HG03565 (cell line): ENCODE measurements around the gene TICRR.
"Not testable (repeated sequence)": the region's sequence is repeated elsewhere in the genome, so short reads cannot be mapped to it uniquely, and the experiment has no call there.

Experiments
- ATAC-seq: cut with Tn5 transposase; IDR thresholded peaks from one replicate; pipeline ENCODE4 v1.9.1; 2021; ENCODE audit warnings: mild to moderate bottlenecking, moderate library complexity; ENCODE audit not compliant: unreplicated experiment

Gene TICRR

DNA sequence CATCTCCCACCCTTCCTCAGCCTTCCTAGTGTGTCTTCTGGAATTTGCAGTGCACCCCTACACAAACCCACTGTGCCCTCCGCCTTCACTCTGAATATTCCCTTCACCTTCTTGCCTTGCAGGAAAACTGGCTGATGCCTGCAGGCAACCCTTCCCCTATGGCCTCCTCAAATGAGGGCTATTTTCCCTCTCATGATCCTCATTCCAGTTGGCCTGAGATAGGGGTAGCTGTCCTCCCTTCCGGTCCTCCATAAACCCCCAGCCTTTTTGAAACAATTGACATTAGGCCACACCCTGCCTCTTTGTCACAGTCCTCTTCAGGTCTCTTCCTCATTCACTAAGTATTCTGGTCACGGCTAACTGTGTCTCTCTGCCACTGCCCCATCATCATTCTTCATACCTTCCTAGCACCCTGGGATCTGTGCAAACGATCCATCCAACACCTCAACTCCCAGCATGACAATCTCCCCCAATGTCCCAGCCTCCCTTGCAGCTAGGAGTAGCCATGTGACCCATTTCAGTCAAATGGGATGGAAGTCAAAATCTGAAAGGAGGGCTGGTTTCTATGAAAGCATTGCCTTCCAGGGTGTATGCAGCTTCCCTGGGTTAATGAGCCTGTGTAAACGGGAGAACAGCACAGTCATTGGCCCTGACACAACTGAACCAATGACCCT lies 8.5 kb upstream of the TICRR start:
- no peak for ATAC-seq

DNA sequence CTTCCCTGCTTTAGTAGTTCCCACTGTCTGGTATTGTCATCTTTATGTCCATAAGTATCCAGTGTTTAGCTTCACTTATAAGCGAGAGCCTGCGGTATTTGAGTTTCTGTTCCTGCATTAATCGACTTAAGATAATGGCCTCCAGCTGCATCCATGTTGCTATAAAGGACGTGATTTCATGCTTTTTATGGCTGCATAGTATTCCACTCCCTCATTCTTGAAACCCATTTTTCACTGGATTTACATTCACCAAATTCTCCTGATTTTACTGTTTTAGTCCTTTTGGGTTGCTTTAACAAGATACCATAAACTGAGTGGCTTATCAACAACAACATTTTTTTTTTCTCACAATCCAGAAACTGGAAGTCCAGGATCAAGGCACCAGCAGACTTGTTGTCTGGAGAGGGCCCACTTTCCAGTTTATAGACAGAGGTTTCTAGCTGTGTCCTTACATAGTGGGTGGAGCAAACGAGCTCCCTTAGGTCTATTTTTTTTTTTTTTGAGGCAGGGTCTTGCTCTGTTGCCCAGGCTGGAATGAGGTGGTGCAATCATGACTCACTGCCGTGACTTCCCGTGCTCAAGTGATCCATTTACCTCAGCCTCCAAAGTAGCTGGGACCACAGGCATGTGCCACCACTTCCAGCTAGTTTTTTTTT lies 6.1 kb upstream of the TICRR start:
- no peak for ATAC-seq

DNA sequence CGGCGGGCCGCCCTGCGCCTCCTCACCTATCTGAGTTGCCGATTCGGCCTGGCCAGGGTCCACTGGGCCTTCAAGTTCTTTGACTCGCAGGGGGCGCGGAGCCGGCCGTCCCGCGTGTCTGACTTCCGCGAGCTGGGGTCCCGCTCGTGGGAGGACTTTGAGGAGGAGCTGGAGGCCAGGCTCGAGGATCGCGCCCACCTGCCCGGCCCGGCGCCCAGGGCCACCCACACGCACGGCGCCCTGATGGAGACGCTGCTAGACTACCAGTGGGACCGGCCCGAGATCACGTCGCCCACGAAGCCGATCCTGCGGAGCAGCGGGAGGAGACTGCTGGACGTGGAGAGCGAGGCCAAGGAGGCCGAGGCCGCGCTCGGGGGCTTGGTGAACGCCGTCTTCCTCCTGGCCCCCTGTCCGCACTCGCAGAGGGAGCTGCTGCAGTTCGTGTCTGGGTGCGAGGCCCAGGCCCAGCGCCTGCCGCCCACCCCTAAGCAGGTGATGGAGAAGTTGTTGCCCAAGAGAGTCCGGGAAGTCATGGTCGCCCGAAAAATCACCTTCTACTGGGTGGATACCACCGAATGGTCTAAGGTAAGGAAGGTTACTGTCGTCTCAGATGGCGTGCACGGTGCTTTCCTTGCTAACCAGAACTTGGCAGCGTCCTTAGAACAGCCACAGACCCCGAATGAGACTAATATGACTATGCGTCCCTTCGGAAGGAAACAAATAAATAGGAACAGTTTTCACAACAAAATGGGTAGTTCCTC lies 567 bp downstream of the TICRR start:
- ATAC-seq = peak; percentile 5

DNA sequence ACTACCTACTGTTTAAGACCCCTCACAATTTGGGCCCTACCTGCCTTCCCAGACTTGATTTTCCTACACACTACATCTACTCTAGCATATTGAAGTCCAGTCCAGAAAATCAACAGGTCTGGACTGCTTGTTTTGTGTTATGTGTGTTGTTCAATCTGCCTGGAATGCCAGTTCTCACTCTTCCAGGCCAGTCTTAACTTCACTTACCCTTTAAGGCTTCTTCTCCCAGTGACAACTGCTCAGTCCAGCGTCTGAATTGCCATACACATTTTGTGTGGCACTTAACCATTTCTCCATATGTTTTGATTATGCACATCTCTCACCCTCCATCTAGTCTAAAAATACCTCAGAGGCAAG lies 1.1 kb downstream of the TICRR start:
- ATAC-seq = no peak

DNA sequence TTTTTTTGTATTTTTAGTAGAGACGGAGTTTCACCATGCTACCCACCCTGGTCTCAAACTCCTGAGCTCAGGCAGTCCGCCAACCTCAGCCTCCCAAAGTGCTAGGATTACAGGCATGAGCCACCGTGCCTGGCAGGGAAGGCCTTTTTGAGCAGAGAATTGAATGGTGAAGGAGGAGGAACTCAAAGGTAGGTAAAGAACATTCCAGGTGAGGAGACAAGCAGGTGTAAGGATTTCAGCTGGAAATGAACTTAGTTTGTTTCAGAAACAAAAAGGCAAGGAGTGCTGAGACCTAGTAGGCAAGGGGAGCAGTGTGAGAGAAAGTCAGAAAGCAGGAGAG lies 2.5 kb downstream of the TICRR start:
- no peak for ATAC-seq

DNA sequence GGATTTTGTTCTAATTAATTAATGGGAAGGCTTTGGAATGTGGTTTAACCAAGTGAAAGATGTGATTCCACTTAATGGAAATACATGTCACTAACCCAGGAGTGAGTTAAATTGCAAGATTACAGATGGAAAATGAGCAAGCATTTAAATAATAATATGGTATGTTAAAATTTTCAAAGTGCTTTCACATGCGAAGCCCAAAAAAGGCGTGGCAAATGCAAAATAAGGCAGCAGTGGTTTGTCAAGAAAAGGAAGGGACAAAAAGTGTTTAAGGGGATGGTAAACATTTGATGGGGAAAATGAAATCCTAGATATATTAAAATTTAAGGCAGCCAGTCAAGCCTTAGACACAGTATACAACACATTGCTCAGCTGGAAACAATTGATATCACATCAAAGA lies 2.9 kb downstream of the TICRR start:
- no peak for ATAC-seq

DNA sequence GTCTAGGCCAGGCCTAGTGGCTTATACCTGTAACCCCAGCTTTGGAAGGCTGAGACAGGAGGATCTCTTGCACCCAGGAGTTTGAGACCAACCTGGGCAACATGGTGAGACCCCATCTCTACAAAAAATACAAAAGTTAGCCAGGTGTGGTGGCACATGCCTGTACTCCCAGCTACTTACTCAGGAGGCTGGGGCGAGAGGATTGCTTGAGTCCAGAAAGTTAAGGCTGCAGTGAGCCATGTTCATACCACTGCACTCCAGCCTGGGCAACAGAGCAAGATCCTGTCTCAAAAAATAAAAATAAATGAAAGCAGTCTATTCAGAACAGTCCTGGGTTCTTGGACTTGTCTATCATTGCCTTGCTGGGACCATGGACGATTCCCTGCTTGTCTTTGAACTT lies 5.5 kb downstream of the TICRR start:
- not testable (repeated sequence) for ATAC-seq

DNA sequence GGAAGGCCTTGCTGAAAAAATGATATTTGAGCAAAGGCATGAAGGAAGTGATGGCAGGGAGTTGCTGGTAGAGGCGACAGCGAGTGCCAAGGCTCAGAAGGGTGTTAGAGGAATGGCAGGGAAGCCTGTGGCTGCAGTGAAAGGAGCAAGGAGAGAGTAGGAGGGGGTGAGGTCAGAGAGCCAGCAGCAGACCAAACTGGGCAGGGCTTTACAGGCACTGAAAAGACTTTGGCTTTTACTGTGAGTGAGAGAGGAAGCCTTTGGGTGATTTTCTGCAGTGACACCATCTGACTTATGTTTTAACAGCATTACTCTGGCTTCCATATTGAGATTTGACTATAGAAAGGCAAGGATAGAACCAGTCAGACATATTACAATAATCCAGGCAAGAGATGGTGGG lies 11.4 kb downstream of the TICRR start:
- ATAC-seq = no peak

DNA sequence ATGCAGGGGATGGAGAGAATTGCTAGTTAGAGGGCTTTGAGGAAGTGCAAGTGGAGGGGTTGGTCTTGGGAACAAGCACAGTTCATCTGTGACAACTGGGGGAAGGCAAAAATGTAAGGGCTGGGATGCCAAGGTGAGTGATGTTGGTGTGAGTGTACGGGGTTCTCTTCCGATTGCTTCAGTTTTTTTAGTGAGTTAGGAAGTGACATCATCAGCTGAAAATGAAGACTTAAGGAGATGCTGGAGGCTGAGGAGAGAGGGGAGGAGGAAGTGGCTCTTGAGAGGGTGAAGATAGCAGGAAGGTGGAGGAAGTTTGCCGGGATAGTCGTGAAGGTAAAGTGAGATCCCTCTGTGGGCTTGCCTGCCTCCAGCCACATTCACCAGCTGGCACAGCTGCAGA lies 12.7 kb downstream of the TICRR start:
- no peak for ATAC-seq

DNA sequence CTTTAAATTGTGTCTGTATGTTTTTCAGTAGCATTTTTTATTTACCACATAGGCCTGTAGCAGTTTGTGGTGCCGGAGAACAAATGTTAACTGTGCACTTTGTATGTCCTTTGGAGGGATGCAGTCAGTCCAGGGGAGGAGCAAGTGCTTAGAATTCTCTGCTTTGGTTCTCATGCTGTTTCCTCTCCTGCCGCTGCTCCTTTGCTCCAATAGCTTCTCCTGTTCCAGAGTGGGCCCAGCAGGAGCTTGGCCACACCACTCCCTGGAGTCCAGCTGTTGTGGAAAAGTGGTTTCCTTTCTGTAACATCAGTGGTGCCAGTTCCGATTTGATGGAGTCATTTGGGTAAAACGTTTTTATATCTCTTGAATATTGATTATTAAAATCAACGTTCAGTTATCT lies 16.6 kb downstream of the TICRR start:
- no peak for ATAC-seq

DNA sequence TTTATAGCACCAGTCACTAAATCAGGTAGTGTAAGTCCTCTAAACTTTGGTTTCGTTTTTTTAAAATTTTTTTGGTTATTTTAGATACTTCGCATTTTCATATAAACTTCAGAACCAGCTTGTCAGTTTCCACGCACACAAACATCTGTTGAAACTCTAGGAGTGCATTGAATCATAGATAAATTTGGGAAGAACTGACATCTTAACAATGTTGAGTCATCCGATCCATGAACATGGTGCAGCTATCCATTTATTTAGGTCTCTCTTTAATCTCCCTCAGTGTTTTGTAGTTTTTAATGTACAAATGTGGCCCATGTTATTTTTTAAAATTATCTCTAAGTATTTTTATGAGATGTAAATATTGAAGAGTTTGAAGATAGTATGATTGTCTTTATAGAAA lies 17.7 kb downstream of the TICRR start:
- ATAC-seq = no peak

DNA sequence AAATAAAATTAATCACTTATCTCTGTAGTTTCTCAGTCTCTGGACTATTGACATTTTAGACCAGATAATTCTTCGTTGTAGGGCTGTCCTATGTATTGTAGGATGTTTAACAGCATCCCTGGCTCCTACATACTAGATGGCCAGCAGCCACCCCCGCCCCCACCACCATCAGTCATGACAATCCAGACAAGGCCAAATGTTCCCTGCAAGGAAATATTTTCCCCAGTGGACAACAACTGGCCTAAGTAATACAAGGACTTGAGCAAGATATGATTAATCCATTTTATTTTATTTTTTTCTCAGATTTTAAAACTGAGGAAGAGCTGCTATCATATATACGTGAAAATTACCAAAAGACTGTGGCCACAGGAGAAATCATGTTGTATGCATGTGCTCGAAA lies 23.8 kb downstream of the TICRR start:
- ATAC-seq = no peak

DNA sequence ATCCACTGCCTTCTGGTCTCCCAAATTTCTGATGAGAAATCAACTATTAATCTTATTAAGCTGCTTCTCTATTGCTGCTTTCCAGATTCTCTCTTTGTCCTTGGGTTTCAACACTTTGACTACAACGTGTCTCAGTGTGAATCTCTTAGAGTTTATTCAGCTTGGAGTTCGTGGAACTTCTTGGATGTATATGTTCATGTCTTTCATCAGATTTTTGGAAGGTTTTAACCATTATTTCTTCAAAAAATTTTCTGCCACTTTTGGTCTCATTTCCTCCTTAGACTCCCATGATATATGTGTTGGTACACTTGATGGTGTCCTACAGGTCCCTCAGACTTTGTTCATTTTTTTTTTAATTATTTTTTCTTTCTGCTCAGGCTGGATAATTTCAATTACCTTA lies 36.0 kb downstream of the TICRR start:
- ATAC-seq = no peak

DNA sequence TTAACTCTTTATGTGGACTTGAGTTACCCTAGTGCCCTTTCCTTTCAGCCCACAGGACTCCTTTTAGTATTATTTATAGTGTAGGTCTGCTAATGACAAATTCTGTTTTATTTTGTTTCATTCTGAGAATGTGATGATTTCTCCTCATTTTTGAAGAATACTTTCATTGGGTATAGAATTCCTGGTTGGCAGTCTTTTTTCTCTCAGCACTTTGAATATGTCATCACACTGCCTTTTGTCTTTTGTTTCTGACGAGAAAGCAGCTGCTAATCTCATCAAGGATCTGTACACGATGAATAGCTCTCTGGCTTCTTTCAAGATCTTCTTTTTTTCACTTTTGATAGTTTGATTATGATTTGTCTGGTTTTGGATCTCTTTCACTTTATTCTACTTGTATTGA lies 37.8 kb downstream of the TICRR start:
- no peak for ATAC-seq

DNA sequence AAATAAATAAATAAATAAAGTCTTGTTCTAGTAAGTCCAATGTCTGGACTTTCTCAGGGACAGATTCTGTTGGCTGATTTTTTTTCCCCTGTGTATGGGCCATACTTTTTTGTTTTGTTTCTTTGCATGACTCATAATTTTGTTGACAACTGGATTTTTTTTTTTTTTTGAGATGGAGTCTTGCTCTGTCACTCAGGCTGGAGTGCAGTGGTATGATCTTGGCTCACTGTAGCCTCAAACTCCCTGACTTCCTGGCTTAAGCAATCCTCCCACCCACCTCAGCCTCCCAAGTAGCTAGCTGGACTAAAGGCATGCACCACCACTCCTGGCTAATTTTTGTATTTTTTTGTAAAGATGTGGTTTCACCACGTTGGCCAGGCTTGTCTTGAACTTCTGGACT lies 38.9 kb downstream of the TICRR start:
- no peak for ATAC-seq

DNA sequence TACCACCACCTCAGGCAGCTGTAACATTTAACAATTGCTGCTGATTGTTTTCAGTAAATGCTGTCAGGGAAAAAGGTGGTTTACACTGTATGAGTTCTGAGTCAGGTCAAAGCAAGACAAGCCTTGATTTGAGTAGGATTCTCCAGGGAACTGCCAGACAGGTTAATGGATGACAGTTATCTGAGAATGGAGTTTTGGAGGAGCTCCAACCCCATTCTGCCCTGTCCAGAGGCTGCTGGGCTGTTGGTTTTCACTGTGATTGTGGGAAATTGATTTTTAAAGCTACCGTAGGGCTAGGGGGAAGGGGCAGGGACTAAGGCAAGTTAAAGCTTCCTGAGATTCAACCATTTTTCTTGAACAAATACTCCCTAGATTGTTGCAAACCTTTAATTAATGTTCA lies 39.9 kb downstream of the TICRR start:
- no peak for ATAC-seq

DNA sequence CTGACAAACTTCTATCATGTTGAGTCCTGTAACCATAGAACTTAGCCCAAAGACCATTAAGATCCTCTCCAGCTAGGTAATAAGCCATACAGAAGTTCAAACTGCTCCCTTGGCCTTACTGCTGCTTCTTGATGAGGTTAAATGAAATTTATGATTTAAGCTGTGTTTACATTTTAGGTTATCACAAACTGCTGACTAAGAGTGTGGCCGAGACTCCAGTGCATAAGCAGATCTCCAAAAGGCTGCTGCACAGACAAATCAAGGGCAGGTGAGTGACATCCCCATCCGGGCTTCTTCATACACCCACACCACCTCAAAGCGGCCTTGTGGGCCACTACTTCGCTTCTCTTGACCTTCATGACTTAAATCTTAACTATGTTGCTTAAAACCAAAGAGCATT lies 41.0 kb downstream of the TICRR start:
- no peak for ATAC-seq

DNA sequence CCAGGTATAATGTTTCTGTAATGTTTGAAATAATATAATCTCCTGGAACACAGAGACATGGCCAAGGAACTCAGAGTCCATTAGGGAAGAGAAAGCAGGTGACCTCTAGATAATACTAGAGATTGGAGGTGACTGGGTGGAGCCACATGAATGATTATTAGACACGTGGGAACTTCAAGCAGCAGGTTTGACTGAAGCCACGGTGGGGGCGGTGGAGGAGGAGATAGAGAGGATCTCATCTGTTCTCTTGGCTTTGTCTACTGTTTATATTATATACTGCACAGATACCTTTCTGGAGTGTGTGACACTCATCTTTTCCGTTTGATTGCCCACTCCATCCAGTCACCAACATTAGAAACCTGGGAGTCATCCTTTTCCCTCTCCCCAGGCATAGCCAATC lies 46.3 kb downstream of the TICRR start:
- ATAC-seq = no peak

DNA sequence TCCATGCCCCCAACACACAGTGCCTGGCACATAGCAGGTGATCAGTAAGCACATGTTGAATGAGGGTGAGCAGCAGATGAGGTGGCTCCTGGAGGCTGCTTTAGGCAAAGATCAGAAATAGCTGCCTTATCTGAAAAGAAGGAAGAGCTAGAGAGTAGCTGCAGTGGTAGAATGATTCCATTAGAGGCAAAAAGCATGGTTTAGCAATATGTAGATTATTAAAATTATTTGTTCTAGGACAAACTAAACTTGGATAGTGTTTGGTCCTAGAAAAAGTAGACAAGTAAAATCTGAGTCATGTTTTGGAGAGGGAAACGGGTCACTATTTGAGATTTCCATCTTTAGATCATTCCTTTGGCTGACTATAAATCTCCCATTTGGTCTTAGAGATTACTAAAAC lies 47.9 kb downstream of the TICRR start:
- ATAC-seq = no peak

DNA sequence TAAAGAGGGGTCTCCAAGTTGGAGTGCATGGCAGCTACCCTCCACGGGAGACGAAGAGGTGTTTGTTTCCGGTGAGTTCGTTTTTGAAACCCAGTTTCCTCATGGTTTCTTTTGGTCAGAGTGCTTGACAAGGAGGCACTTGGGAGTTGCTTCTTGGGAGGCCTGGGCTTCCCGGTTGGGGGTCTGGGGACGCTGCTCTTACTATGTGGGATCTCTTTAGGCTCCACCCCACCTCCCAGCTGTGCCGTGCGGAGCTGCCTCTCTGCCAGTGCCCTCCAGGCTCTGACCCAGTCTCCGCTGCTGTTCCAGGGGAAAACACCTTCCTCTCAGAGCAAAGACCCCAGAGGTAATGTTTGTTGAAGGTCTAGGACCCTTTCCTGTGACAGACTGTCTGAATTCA lies 50.4 kb downstream of the TICRR start:
- ATAC-seq = no peak

DNA sequence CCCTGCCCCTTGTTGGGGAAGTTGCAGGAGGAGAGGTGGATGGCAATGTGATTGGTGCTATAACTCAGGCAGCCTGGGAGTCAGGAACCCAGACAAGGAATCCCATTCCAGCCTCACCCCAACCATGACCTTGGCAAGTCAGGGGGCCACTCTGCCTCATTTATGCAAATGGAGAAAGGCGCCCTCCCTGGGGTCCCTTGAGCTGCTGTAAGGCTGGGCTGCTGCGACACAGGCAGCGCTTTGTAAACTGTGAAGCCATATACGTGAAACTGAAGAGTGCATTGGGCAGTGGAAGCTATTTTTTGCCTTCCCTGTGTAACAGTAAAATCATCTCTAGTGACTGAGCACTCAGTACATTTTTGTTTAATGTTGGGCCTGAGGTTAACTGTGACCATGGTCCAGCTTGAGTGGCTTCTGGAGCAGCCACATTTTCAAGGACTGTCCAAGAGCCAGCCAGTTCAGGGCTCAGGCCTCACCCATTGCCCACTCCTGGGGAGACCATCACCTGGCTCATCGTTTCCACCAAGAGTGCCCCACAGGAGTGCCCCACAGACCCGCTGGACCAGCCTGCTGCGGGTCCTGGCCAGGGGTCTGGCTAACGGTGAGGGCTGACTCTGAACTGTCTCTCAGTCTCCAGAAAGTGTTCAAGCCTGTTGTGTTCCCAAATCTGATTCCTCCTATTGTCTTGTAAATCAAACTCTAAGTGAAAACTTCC lies 52.1 kb downstream of the TICRR start:
- no peak for ATAC-seq

DNA sequence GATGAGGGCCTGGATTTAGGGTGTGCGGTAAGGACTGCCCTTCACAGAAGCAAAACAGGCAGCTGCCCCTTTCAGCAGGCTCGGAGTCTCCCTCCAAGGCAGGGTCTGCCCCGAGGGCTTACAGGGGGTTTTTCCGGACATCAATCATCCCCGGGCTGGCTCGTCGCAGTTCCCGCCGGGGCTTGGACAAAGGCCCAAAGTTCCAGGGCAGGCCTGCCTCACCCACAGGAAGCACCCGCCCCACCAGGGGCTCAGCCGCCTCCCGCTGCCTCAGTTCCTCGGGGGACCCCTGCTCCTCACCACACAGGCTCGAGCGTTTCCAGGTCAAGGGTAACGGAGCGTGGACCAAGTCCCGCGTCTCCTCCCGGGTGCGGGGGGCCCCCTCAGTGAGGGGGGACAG lies 53.0 kb downstream of the TICRR start:
- ATAC-seq = no peak
